Limb (tissue), 2 donors: ENCODE results near the gene PCDHGB3.
"Not testable (repeated sequence)": the region's sequence is repeated elsewhere in the genome, so short reads cannot be mapped to it uniquely, and the experiment has no call there.

Source experiments
- DNase-seq, 2 donors: peaks; one replicate each; pipeline ENCODE4 v3.0.0-alpha.2; 2016; ENCODE audit errors: extremely low spot score in 2 of 2

PCDHGB3 gene

GRCh38 chr5:141356950-141357349 is 13.1 kb upstream of the PCDHGB3 start:
- no peak for DNase-seq

GRCh38 chr5:141359790-141360426 is 10.1 kb upstream of the PCDHGB3 start, which contains the start of gene PCDHGB2:
TSS of gene PCDHGB2 (plus strand) at chr5:141359994. CDS start at chr5:141360136, 142 bp downstream.
- no peak for DNase-seq

GRCh38 chr5:141360685-141361084 is 9.4 kb upstream of the PCDHGB3 start:
- DNase-seq, result no peak

- DNase-seq, result no peak
These were observed 7.3 kb upstream of the PCDHGB3 start for GRCh38 chr5:141362719-141363118.

GRCh38 chr5:141363952-141364660 is 5.9 kb upstream of the PCDHGB3 start, which contains the start of gene PCDHGA5:
TSS of gene PCDHGA5 (plus strand) at chr5:141364162. CDS start at chr5:141364331, 169 bp downstream.
- DNase-seq, result no peak

GRCh38 chr5:141366016-141366896 is 3.8 kb upstream of the PCDHGB3 start:
- DNase-seq, result no peak

- no peak for DNase-seq
These were observed 1.8 kb downstream of the PCDHGB3 start for GRCh38 chr5:141371572-141372475.

- no peak for DNase-seq
These were observed 3.8 kb downstream of the PCDHGB3 start, which contains the start of gene PCDHGA6 for GRCh38 chr5:141373673-141374317. TSS of gene PCDHGA6 (plus strand) at chr5:141373891. CDS start at chr5:141374084, 193 bp downstream.

- no peak for DNase-seq
These were observed 4.6 kb downstream of the PCDHGB3 start for GRCh38 chr5:141374627-141375026.

GRCh38 chr5:141375444-141376155 is 5.6 kb downstream of the PCDHGB3 start:
- DNase-seq, result not testable (repeated sequence)

GRCh38 chr5:141382469-141383294 is 12.6 kb downstream of the PCDHGB3 start, which contains the start of gene PCDHGA7:
TSS of gene PCDHGA7 (plus strand) at chr5:141382742. CDS start at chr5:141382900, 158 bp downstream.
- DNase-seq, result no peak

- no peak for DNase-seq
These were observed 13.3 kb downstream of the PCDHGB3 start for GRCh38 chr5:141383345-141383744.

- DNase-seq, result no peak
These were observed 14.6 kb downstream of the PCDHGB3 start for GRCh38 chr5:141384471-141385267.

GRCh38 chr5:141387557-141388311 is 17.7 kb downstream of the PCDHGB3 start, which contains the start of gene PCDHGB4:
TSS of gene PCDHGB4 (plus strand) at chr5:141387698. CDS start at chr5:141387885, 187 bp downstream.
- DNase-seq, result not testable (repeated sequence)

- DNase-seq, result no peak
These were observed 18.6 kb downstream of the PCDHGB3 start for GRCh38 chr5:141388661-141389060.

GRCh38 chr5:141389153-141390042 is 19.4 kb downstream of the PCDHGB3 start:
- DNase-seq, result no peak
